GM12892 (cell line): Measurements from ENCODE around the gene HOGA1.

Experiments used
- POLR2A ChIP-seq: IDR thresholded peaks from 2 replicates; pipeline ENCODE4 v1.6.1; 2011; ENCODE audit warnings: low read depth, low read length, control low read depth
- TAF1 ChIP-seq: IDR thresholded peaks from 2 replicates; pipeline ENCODE4 v1.6.1; 2011; ENCODE audit warnings: low read depth, mild to moderate bottlenecking, control low read depth, low read length, borderline replicate concordance

DNA sequence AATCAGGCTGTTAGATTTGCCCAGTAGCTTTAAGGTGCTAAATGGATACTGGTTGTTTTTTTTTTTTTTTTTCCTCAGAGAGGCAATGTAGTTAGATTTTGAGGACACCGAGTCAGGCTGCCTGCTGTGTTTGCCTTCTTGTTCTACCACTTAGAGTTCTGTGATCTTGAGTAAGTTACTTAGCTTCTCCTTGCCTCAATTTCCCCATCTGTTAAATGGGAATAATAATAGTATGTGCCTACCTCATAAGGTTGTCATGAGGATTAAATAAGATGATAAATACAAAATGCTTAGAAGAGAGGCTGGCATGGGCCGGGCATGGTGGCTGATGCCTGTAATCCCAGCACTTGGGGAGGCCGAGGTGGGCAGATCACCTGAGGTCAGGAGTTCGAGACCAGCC lies 34.5 kb downstream of the HOGA1 start:
- TF ChIP-seq POLR2A (no peak), TAF1 (no peak)
